Liver (tissue), 9 donors: ENCODE results near the gene CSTPP1. TPM values are rescaled to one million over a fixed set of nuclear protein-coding genes. Genes with fewer than 3 reads are reported as not detected.
A peak's percentile ranks its signal among the peaks of the same experiment; 100 is the strongest.

Source experiments
- DNase-seq: peaks from one replicate; pipeline ENCODE4 v3.0.0-alpha.2; 2017; ENCODE audit warnings: low spot score
- H3K27ac ChIP-seq, 2 donors: one replicate each; pipeline ENCODE4 v1.7.0; 2013; ENCODE audit warnings: inconsistent platforms in 2 of 2, low read length in 2 of 2, control low read depth in 1 of 2, low read depth in 1 of 2, mild to moderate bottlenecking in 1 of 2
- H3K27me3 ChIP-seq, 4 donors: one replicate each; pipeline versions ENCODE4 v1.6.1 to v1.7.0; 2013; ENCODE audit warnings: low read length in 3 of 4, inconsistent platforms in 1 of 4, mild to moderate bottlenecking in 1 of 4, moderate library complexity in 1 of 4; ENCODE audit not compliant: control insufficient read depth in 4 of 4, insufficient read depth in 4 of 4
- H3K36me3 ChIP-seq, 4 donors: one replicate each; pipeline versions ENCODE4 v1.6.1 to v1.7.0; 2013; ENCODE audit warnings: low read length in 3 of 4, mild to moderate bottlenecking in 3 of 4, low read depth in 1 of 4, moderate library complexity in 1 of 4; ENCODE audit not compliant: control insufficient read depth in 4 of 4, insufficient read depth in 3 of 4
- H3K4me1 ChIP-seq, 4 donors: one replicate each; pipeline versions ENCODE4 v1.6.1 to v1.7.0; 2013; ENCODE audit warnings: low read length in 3 of 4, mild to moderate bottlenecking in 3 of 4, moderate library complexity in 1 of 4; ENCODE audit not compliant: control insufficient read depth in 4 of 4, insufficient read depth in 4 of 4
- H3K4me3 ChIP-seq, 3 donors: one replicate each; pipeline versions ENCODE4 v1.6.1 to v1.7.0; 2013; ENCODE audit warnings: low read length in 3 of 3, control low read depth in 1 of 3, low read depth in 1 of 3, mild to moderate bottlenecking in 1 of 3
- H3K9ac ChIP-seq, 2 donors: one replicate each; pipeline ENCODE4 v1.7.0; 2013; ENCODE audit warnings: low read length in 2 of 2, mild to moderate bottlenecking in 2 of 2, moderate library complexity in 2 of 2, control low read depth in 1 of 2, low read depth in 1 of 2
- H3K9me3 ChIP-seq, 4 donors: one replicate each; pipeline versions ENCODE4 v1.6.1 to v1.7.0; 2013; ENCODE audit warnings: low read length in 3 of 4; ENCODE audit not compliant: control insufficient read depth in 4 of 4
- CTCF ChIP-seq: fragments of 150-350 bp; IDR thresholded peaks from 2 replicates; pipeline ENCODE4 v1.5.1; 2017; ENCODE audit warnings: improper control_type of control experiment, low read depth, low read length; ENCODE audit not compliant: missing input control
- EGR1 ChIP-seq, 2 donors: IDR thresholded peaks; 2 replicates each; pipeline ENCODE4 v1.6.1; 2016 to 2018; ENCODE audit warnings: antibody characterized with exemption in 2 of 2, low read depth in 2 of 2
- FOXA1 ChIP-seq: IDR thresholded peaks from 2 replicates; pipeline ENCODE4 v1.6.1; 2016; ENCODE audit warnings: antibody characterized with exemption
- FOXA2 ChIP-seq: IDR thresholded peaks from 2 replicates; pipeline ENCODE4 v1.6.1; 2016; ENCODE audit warnings: antibody characterized with exemption
- HNF4G ChIP-seq: IDR thresholded peaks from 2 replicates; pipeline ENCODE4 v1.6.1; 2016; ENCODE audit warnings: antibody characterized with exemption
- NR2F2 ChIP-seq: IDR thresholded peaks from 2 replicates; pipeline ENCODE4 v1.6.1; 2016; ENCODE audit warnings: antibody characterized with exemption
- RAD21 ChIP-seq, 2 donors: IDR thresholded peaks; 2 replicates each; pipeline ENCODE4 v1.6.1; 2016; ENCODE audit warnings: antibody characterized with exemption in 2 of 2, mild to moderate bottlenecking in 2 of 2
- REST ChIP-seq: IDR thresholded peaks from 2 replicates; pipeline ENCODE4 v1.6.1; 2016; ENCODE audit warnings: antibody characterized with exemption, mild to moderate bottlenecking
- SP1 ChIP-seq: IDR thresholded peaks from 2 replicates; pipeline ENCODE4 v1.6.1; 2018; ENCODE audit warnings: antibody characterized with exemption, mild to moderate bottlenecking
- YY1 ChIP-seq: IDR thresholded peaks from 2 replicates; pipeline ENCODE4 v1.6.1; 2016; ENCODE audit warnings: antibody characterized with exemption, mild to moderate bottlenecking
- WGBS: extraction: QIAGEN DNeasy Blood & Tissue Kit; methylation state at CpG from one replicate; pipeline ENCODE4 v1.1.7; 2013; 5-methylcytosine and 5-hydroxymethylcytosine counted together
- polyA plus RNA-seq, 2 donors: library from polyadenylated mRNA; stranded (reverse) in 1 of 2; unstranded in 1 of 2; fragments of 200-250 nt in 1 of 2; fragments of >200 nt in 1 of 2; fragmentation: Nextera tagmentation in 1 of 2; extraction: Ambion mirVana in 1 of 2; gene quantifications; one replicate each; pipeline versions ENCODE4 v1.2.1 to v1.2.3, GENCODE V29; 2013 to 2015
- total RNA-seq, 2 donors: library from RNA; depleted of rRNA; stranded (reverse); fragments of >200 nt; gene quantifications; one replicate each; pipeline ENCODE4 v1.2.3, GENCODE V29; 2014
- TF ChIP-seq, protein P1 (sequence below): IDR thresholded peaks from 2 replicates; pipeline ENCODE4 v1.6.1; 2016; ENCODE audit warnings: antibody characterized with exemption
- donor health status: healthy.
- donor health status: healthy.
- donor health status: healthy.
- donor health status: healthy.
- donor health status: healthy.

Gene CSTPP1
- total and polyA plus RNA-seq, 4 donors: 5.4 to 6.6 (median 5.7) TPM

- DNase-seq: no peak
- Histone ChIP-seq H3K4me1 (no peaks in the 10 kb centered on the region), H3K27ac (no peak overlapping the region)
These were observed 134.8 kb downstream of the CSTPP1 start for GRCh38 chr11:47071341-47071740.

DNA sequence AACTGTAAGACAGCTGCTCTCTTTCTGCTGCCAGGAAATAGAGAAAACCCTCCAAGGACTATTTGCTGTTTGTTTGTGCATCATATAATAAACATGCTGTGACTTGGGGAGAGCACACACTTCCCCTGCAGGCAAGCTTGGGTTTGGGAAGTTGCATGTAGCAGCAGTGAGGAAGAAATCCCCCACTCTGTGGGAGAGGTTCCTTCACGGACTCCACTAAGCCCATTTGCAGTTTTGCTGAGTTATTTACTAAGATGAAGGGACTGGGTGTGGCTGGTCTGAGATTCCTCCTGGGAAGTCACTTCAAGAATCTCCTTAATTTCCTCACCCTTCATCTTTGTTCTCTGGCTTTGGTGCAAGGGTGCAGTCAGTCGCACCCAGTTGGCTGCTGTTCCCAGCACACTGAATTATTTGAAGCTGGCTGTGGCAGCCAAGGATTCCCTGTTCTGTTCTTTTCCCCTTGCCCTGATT lies 135.3 kb downstream of the CSTPP1 start:
- H3K4me3 ChIP-seq: no peak overlapping the region
- TF ChIP-seq, protein P1, sequence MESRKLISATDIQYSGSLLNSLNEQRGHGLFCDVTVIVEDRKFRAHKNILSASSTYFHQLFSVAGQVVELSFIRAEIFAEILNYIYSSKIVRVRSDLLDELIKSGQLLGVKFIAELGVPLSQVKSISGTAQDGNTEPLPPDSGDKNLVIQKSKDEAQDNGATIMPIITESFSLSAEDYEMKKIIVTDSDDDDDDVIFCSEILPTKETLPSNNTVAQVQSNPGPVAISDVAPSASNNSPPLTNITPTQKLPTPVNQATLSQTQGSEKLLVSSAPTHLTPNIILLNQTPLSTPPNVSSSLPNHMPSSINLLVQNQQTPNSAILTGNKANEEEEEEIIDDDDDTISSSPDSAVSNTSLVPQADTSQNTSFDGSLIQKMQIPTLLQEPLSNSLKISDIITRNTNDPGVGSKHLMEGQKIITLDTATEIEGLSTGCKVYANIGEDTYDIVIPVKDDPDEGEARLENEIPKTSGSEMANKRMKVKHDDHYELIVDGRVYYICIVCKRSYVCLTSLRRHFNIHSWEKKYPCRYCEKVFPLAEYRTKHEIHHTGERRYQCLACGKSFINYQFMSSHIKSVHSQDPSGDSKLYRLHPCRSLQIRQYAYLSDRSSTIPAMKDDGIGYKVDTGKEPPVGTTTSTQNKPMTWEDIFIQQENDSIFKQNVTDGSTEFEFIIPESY: no peak
- peak in 1 of 2 donors; percentile 13 for TF ChIP-seq RAD21 (IDR thresholded peaks at IDR 0.05)
- no peaks in the 10 kb centered on the region for H3K4me1 ChIP-seq
- no peaks in the 10 kb centered on the region for H3K27me3 ChIP-seq
- WGBS: 77% methylated on average over 2 of the region's 2 CpGs
- H3K9ac ChIP-seq: no peak overlapping the region
- no peak for DNase-seq
- H3K36me3 ChIP-seq: no peaks in the 10 kb centered on the region
- no peaks in the 10 kb centered on the region for H3K9me3 ChIP-seq
- no peak overlapping the region for H3K27ac ChIP-seq

More at GRCh38 chr11:47071341-47071740, 134.8 kb downstream of the CSTPP1 start:
- 79% methylated on average over 3 of the region's 3 CpGs for WGBS
- TF ChIP-seq RAD21 (IDR thresholded peaks at IDR 0.05) (no peak), YY1 (no peak), FOXA2 (no peak), HNF4G (no peak), EGR1 (IDR thresholded peaks at IDR 0.05; ENCODE audit: low read depth in 2 of 2) (no peak), NR2F2 (no peak), FOXA1 (no peak), REST (no peak), CTCF (no peak), SP1 (no peak)
- Histone ChIP-seq H3K4me3 (no peak overlapping the region), H3K27me3 (no peaks in the 10 kb centered on the region), H3K9me3 (no peaks in the 10 kb centered on the region), H3K36me3 (no peaks in the 10 kb centered on the region), H3K9ac (no peak overlapping the region)
